Testis (tissue), 2 donors: ENCODE results near the gene CAPN12.

Experiments
- CTCF ChIP-seq, 3 experiments: fragments of 450-650 bp in 2 of 3; fragments of 200-600 bp in 1 of 3; sonication (generic) in 1 of 3; IDR thresholded peaks; one replicate each; pipeline ENCODE4 v1.5.1; 2016 to 2019; ENCODE audit warnings: antibody characterized with exemption in 3 of 3, mild to moderate bottlenecking in 2 of 3, moderate library complexity in 1 of 3
- POLR2A ChIP-seq: fragments of 450-650 bp; IDR thresholded peaks from one replicate; pipeline ENCODE4 v1.6.1; 2017; ENCODE audit warnings: antibody characterized with exemption, mild to moderate bottlenecking, moderate library complexity

- TF ChIP-seq CTCF (IDR thresholded peaks at IDR 0.05) (no peak), POLR2A (no peak)
Measured at GRCh38 chr19:38710928-38711725, 33.1 kb downstream of the CAPN12 start.
